ENCODE data around the gene EVI5L.

The EVI5L gene

DNA sequence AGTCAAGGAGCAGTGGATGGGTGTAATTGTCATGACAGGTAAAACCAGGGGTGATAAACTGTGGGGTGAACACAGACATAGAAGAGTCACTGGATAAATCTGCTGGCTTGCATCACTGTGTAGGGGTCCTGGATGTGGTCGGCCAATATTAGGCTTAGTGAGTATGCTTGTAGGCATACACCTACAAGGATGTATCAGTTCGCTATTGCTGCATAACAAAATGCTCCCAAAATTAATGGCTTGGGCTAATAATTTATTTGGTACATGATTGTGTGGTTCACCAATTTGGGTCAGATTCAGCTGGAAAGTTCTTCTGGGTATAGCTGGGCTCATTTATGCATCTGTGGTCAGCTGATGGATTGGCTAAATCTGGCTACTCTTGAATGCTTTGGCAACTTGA lies 11.2 kb upstream of the EVI5L start:
- FAIRE-seq, result no peak

DNA sequence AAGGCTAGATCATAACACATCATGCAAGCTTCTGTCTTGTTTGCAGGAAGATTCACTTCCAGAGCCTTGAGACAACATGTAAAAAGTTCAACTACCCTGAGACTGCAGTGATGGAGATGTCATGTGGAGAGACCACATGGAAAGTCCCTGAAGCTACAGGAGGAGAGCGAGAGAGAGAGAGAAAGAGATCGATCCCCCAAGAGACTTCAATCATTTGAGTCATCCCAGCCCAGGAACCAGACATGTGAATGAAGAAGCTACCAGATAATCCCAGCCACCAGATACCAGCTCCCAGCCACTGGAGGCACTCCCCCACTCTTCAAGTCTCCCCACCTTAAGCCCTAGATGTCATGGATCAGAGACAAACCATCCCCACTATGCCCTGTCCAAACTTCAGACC lies 10.7 kb upstream of the EVI5L start:
- no peak for FAIRE-seq

DNA sequence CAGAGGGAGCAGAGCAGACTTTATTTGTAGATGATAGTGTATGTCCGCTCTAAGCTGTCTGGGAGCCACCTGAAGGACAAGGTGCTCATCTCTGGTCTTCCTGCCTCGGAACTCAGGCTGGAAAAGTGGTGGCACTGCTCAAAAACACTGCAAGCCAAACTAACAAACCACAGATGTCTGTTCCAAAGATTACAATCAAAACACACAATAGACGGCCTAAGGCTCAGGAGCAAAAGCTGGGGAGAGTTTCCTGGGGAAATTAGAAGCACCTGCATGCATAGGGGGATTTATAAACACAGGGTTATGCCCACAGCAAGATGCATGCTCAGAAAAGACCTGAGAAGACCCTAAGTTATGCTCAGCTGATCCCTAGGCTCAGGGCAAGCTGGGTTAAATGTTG lies 9.4 kb upstream of the EVI5L start:
- no peak for FAIRE-seq

DNA sequence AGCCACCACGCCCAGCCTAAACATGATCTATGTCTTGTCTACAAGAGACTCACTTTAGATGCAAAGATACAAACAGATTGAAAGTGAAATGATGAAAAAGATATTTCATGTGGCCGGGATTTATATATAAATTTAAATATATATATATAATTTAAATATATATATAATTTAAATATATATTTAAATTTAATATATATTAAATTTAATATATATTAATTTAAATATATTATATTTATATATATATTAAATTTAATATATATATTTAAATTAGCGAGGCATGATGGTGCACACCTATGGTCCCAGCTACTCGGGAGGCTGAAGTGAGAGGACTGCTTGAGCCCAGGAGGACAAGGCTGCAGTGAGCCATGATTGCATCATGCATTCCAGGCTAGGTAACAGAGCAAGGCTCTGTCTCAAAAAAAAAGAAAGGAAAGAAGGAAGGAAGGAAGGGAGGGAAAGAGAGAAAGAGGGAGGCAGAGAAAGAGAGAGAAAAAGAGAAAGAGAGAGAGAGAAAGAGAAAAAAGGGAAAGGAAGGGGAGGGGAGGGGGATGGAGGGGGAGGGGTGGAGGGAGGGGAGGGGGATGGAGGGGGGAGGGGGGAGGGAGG lies 7.0 kb upstream of the EVI5L start:
- FAIRE-seq, result peak; percentile 84

DNA sequence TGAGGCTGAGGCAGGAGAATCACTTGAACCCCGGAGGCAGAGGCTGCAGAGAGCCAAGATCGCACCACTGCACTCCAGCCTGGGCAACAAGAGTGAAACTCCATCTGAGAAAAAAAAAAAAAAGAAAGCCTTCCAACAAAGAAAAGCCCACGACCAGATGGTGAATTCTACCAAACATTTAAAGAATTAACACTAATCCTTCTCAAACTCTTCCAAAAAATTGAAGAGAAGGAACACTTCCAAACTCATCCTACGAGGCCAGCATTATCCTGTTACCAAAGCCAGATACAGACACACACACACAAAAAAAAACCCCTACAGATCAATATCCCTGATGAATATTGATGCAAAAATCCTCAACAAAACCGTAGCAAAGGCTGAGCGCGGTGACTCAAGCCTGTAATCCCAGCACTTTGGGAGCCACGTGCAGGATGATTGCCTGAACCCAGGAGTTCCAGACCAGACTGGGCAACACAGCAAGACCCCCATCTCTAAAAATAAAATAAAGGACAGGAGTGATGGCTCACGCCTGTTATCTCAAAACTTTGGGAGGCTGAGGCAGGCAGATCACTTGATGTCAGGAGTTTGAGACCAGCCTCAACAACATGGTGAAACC lies 6.2 kb upstream of the EVI5L start:
- no peak for FAIRE-seq

DNA sequence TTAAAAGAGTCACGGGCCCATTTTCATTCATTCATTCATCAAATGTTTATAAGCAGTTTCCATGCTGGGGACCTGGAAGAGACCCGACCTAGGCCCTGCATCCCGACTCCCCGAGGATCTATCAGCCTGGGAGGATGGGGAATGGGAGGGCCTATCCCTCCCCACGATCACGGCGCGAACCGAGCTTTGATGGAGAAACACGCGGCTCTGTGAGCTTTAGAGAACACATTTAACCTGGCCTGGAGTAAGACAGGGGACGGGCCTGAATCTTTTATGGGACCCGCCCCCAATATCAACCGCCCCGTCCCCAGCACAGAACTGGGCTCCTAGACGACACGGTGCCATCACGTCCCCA lies 875 bp upstream of the EVI5L start:
- FAIRE-seq, result no peak

DNA sequence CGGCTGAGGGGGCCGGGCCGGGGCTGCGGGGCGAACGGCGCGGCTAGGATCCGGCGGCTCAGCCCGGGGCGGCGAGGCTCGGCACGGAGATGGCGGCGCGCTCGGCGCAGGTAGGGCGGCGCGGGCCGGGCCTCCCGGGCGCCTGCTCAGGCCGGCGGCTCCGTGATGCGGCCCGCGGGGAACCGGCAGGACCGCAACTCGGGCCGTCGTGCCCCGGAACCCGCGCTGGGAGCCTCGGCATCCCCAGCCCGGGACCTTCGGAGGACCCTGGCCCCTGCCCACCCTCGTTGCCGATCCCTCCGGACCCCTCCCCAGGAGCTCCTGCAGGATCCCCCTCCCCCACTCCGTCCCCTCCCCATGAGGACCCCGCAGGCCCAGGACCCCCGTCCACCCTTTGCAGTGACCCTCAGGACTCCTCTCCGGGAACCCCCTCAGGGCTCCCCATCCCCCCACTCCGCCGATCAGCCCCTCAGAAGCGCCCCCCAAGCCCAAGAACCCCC lies 304 bp downstream of the EVI5L start:
- FAIRE-seq, result no peak

DNA sequence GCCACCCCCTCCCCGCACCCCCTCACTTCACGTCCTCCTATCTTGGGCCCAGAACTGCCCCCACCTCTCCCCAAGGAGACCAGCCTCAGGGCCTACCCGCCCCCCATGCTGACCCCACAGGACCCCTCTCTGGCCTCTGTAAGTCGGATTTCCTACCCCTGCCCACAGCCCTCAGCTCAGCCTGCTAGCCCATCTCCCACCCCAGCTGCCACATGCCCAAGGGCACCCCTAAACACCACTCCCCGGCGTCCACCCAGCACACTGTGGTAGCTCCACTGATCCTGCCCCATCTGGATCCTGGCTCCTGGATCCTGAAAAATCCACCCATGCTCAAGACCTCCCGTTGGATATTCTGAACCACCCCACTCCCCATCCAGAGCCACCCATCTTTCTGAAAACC lies 805 bp downstream of the EVI5L start:
- FAIRE-seq, result no peak

DNA sequence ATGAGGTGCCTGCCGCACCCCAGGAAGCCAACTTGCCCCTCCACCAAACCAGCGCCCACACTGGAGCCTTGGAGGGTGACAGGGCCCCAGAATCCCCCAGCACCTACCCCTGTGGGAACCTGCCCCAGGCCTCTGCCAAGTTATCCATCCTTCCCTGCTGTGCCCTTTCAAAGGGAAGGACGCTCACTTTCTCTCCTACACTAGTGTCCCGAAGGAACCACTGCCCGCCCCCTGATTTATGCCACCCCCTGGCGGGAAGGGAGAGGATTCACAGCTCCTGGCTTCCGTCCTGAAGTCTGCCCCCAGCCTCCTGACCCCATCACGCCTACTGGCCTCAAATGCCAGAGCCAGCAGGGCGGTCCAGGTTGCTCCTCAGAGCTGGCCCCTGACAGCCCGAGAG lies 1.4 kb downstream of the EVI5L start:
- FAIRE-seq, result no peak

DNA sequence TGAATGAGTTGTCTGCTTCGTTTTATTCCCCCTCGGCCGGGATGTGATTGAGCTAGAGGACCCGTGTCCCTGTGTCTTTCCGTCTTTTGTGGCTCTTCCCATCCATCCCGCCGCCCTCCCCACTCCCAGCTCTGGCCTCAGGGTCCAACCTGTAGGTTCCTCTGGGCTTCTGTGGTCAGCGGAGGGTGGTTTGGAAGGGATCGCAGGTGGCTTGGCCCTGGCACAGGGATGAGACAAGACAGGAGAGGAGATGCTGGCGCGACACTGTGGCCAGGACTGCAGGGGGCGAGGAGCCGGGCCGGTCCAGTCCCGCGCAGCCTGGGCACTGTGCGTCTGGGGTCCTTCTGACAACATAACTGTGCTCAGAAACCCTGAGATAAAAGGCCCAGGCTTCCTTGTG lies 2.0 kb downstream of the EVI5L start:
- FAIRE-seq, result no peak

DNA sequence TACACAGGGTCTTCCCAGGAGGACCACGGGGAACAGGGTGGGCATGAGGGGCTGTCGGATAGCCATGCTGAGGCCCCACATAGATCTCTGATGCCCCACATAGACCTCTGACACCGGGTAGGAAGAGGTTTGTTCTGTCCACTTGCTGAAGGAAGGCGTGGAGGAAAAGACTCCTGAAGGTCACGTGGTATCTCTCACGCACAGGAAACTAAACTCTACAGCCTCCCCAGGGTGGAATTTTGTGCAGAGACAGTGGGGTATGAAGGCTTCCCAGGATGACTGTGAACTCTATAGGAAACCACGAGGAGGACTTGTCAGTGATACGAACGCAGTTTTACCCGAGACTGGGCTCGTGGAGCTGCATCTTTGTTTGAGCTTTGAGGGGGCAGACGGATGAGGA lies 2.8 kb downstream of the EVI5L start:
- no peak for FAIRE-seq

DNA sequence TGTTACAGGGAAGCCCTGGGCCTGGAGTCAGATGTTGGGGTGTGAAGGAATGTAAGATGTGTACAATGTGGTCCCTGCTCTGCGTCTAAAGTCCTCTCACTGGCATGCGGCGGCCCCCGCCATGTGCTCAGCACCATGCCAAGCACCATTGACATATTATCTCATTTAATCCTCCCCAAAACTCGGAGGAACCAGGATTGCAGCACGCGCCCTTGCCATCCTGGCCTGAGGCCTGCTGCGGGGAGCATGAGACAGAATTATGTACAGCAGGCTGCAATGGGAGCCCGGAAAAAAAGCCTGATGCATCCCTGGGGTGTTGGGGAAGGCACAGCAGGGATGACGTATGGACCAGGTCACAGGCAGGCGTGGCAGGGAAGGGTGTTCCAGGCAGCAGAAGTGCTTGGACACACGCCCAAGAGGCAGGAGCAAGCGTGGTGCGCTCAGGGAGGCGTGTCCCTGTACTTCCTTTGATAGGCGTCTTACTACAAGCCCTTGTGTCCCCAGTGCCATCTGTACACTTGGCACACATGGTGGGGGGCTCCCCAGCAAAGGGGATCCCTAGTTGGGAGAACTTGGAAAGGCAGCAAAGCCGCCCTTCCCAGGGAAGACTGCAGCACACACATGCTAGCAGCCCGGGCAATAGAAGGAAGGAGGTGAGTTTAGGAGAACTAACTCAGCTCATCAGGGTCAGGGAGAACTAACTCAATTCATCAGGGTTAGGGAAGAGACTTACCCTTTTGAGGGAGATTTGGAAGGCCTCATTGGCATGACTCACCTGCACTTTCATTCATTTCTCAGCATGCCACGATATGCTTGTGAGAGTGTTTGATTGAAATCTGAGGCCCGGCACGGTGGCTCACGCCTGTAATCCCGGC lies 3.4 kb downstream of the EVI5L start:
- no peak for FAIRE-seq

DNA sequence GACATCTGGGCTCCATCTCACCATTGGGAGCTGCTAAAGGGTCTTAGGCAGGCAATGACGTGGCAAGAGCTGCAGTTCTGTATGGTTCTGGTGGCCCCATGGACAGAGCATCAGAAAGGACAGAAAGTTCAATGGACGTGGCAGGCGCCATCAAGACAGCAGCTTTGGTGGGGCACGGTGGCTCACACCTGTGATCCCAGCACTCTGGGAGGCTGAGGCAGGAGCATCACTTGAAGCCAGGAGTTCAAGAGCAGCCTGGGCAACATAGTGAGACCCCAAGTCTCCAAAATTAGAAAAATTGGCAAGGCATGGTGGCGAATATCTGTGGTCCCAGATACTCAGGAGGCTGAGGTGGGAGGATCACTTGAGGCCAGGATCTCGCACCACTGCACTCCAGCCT lies 9.5 kb downstream of the EVI5L start:
- FAIRE-seq, result no peak

DNA sequence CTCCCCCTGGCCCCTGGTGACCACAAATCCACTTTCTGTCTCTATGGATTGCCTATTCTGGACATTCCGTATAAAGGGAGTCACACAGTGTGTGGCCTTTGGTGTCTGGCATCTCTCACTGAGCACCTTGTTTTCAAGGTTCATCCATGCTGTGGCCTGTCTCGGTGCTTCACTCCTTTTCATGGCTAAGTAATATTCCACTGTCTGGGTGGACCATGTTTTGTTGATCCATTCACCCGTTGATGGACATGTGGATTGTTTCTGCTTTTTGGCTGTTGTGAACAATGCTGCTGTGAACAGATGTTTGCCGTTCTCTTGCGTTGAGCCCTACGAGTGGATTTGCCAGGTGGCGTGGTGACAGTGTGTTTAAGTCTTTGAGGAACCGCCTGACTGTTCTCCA lies 10.6 kb downstream of the EVI5L start:
- no peak for FAIRE-seq

DNA sequence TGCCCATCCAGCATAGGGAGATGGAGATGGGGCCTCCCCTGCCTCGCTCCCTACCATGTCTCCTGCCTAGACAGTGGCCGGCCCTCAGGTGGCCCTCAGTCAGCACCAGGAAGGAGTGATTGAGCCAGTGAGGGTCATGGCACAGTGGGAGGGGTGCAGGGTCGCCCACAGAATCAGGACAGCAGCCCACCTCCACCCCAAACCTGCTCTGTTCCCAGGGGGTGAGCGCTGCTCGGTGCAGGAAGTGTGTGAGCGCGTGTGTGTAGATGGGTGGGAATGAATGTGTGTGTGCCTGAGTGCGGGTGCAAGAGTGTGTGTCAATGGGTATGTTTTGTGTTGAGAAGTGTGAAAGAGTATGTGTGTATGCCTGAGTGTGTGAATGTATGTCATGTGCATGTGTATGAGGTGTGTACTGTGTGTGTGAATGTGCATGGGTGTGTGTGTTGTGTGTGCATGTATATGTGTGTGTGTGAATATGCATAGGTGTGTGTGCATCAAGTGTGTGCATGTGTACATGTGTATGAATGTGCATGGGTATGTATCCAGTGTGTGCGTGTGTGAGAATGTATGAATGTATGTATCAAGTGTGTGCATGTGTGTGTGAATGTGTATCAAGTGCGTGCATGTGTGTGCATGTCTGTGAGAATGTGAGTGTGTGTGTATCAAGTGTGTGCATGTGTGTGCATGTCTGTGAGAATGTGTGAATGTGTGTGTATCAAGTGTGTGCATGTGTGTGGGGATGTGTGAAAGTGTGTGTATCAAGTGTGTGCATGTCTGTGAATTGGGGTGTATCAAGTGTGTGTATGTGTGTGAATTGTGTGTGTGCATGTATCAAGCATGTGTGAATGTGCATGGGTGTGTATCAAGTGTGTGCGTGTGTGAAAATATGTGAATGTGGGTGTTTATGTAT lies 12.0 kb downstream of the EVI5L start:
- no peak for FAIRE-seq

DNA sequence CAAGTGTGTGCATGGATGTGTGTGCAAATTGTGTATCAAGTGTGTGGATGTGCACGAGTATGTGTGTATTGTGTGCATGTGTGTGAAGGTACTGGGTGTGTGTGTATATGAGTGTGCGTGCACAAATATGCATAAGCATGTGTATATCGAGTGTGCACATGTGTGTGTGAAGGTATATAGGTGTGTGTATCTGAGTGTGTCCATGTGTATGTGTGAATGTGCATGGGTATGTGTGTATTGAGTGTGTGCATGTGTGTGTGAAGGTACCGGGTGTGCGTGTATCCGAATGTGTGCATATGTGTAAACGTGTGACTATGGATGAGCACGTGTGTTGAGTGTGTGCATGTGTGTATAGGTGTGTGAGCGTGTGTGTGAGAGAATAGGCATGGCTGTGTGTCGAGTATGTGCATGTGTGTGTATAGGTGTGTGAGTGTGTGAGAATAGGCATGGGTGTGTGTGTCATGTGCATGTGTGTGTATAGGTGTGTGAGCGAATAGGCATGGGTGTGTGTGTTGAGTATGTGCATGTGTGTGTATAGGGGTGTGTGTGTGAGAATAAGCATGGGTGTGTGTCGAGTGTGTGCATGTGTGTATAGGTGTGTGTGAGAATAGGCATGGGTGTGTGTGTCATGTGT lies 12.8 kb downstream of the EVI5L start:
- FAIRE-seq, result no peak

DNA sequence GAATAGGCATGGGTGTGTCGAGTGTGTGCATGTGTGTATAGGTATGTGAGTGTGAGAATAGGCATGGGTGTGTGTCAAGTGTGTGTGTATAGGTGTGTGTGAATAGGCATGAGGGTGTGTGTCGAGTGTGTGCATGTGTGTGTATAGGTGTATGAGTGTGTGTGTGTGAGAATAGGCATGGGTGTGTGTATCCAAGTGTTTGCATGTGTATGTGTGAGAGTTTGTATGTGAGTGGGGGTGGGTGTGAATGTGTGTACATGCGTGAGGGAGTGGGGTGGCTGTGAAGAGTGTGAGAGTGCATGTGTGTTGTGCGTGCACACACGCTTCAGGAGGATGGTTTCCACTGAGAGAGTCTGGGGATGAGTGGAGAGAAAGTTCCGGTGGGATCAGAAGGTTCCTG lies 13.5 kb downstream of the EVI5L start:
- FAIRE-seq, result no peak

DNA sequence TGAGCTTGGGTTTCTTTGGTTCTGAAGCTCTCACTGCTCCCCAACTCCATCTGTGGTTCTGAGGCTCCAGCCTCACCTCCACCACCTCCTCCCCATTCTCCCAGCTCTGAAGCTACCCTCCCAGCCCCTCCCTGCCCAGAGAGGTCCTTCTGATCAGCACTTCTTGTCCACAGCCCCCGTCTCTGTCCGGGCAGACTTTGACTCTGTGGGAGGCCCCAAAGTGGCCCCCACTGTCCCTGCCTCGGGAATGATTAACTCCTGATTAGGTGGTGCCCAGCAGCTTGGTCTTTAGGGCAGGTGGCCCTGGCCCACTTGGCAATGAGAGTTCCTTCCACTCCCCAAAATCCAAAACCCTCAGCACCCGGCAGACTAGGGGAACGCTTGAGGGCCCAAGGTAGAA lies 14.4 kb downstream of the EVI5L start:
- no peak for FAIRE-seq

DNA sequence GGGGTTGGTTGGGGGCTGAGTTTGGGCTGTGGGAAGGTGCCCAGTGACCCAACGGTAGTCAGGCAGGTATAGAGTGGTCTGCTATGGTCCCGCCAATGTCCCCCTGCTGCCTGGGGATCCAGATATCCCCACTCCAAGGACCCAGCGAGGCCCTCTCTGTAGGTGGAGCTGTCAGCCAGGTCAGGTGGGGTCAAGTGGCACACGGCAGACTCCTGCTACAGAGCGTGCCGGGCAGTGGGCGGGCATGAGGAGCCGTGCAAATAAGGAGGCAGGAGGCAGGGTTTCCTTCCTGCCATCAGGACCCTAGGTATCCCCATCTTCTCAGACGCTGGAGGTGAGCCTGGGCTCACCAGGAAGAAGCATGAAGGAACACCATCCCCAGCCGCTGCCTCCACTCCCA lies 14.9 kb downstream of the EVI5L start:
- FAIRE-seq, result no peak

DNA sequence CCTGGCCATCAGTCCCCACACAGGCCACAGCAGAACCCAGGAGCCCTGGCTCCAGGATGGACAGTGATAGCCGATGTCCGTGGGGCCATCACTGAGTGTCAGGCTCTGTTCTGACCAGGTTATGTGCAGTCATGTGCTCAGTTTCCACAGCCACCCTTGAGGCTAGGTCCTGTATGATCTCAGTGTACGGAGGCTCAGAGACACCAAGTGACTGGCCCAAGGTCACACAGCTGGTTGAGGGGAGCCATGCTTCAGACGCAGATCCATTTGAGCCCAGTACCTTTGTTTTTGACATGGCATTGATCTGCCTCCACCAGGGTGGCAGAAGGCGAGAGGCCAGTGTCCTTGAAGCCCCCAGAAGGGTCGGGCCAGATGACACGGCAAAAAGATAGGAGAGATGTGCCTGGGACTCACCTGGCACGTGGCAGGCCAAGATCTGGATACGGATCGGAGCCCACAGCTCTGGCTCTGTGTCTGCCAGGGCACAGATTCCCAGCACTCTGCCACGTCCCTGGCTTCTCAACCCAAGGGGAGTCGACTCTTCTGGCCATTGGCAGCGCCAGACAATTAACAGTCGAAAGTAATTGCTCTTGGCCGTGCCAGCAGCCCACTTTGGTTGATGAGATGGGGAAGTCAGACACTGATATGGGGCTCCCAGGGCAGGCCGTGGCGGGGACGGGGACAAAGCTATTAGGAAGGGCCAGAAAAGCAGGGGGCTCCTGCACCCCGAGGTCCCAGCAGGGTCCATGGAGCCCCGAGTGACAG lies 15.6 kb downstream of the EVI5L start:
- no peak for FAIRE-seq

DNA sequence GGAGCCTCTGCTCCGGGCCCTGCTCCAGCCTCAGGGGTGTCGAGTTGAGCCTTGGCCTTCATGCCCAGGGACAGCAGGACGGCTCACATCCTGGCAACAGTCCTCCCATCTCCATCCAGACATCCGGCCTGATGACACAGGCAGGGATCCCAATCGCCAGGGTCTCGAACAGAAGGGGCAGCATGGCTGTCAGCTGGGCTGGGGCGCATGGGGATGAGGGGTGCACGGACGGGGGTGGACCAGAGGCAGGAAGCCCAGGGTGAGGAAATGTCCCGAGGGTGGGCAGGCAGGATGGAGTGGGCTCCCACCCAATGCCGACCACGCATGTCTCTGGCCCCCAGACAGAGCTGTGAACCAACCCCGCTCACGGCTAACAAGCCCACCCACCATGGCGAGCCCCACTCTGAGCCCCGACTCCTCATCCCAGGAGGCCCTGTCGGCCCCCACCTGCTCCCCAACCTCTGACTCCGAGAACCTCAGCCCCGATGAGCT lies 16.2 kb downstream of the EVI5L start:
- no peak for FAIRE-seq

DNA sequence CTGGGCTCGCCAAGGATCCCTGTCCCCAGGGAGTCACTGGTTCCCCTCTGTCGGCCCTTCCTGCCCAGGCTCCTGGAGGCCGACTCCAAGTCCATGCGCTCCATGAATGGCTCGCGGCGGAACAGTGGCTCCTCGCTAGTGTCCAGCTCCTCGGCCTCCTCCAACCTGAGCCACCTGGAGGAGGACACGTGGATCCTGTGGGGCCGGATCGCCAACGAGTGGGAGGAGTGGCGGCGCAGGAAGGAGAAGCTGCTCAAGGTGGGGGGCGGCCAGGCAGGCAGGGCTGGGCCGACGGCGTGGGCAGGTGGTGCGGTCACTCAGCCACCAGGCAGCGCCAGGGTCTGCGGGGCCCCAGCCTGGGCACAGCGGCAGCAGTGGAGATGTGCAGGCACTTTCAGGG lies 17.6 kb downstream of the EVI5L start:
- no peak for FAIRE-seq

All from G401.6 (cell line).